Measurements from ENCODE around the gene TAOK3.

TAOK3 gene

GRCh38 chr12:118271183-118271582, 101.5 kb downstream of the TAOK3 start:
- Histone ChIP-seq H3K9me3 (ENCODE audit: control insufficient read depth, insufficient read depth, low read length) (no peaks in the 10 kb centered on the region), H3K79me2 (ENCODE audit: control insufficient read depth, low read length) (peaks cover 22% of the 10 kb centered on the region), H3K4me2 (ENCODE audit: low read length) (no peak overlapping the region), H4K20me1 (ENCODE audit: control insufficient read depth, insufficient read depth, low read depth, low read length) (no peaks in the 10 kb centered on the region), H3K4me3 (ENCODE audit: low read length) (no peak overlapping the region), H3K27me3 (ENCODE audit: control insufficient read depth, low read length) (no peaks in the 10 kb centered on the region), H3F3A (ENCODE audit: control insufficient read depth, insufficient read depth) (0 out of 2 replicates have a peak, but pooled peaks cover 5% of the 10 kb centered on the region), H3K27ac (ENCODE audit: low read depth, low read length) (no peak overlapping the region), H3K36me3 (ENCODE audit: control insufficient read depth, low read length) (no peaks in the 10 kb centered on the region), H3K9me2 (replicated peaks; ENCODE audit: control insufficient read depth, low read length) (no peaks in the 10 kb centered on the region), H3K4me1 (ENCODE audit: control insufficient read depth, low read length) (no peaks in the 10 kb centered on the region)
- TF ChIP-seq CTCF (IDR thresholded peaks at IDR 0.05; ENCODE audit: low read depth, low read length, poor library complexity, severe bottlenecking), result no peak
- no peak for TF ChIP-seq EZH2phosphoT487 (IDR thresholded peaks at IDR 0.05; ENCODE audit: borderline replicate concordance, low read length)

- no peaks in the 10 kb centered on the region for H3K27me3 ChIP-seq (ENCODE audit: control insufficient read depth, low read length)
- no peak overlapping the region for H3K4me3 ChIP-seq (ENCODE audit: low read length)
- peaks cover 19% of the 10 kb centered on the region for H3K79me2 ChIP-seq (ENCODE audit: control insufficient read depth, low read length)
- no peaks in the 10 kb centered on the region for H4K20me1 ChIP-seq (ENCODE audit: control insufficient read depth, insufficient read depth, low read depth, low read length)
- H3K9me2 ChIP-seq (replicated peaks; ENCODE audit: control insufficient read depth, low read length), result no peaks in the 10 kb centered on the region
- H3K4me2 ChIP-seq (ENCODE audit: low read length), result no peak overlapping the region
- H3K36me3 ChIP-seq (ENCODE audit: control insufficient read depth, low read length), result peaks cover 6% of the 10 kb centered on the region
- H3K9me3 ChIP-seq (ENCODE audit: control insufficient read depth, insufficient read depth, low read length), result no peaks in the 10 kb centered on the region
- H3K27ac ChIP-seq (ENCODE audit: low read depth, low read length), result no peak overlapping the region
- TF ChIP-seq EZH2phosphoT487 (IDR thresholded peaks at IDR 0.05; ENCODE audit: borderline replicate concordance, low read length), result no peak
- no peak for TF ChIP-seq CTCF (IDR thresholded peaks at IDR 0.05; ENCODE audit: low read depth, low read length, poor library complexity, severe bottlenecking)
- H3K4me1 ChIP-seq (ENCODE audit: control insufficient read depth, low read length), result no peaks in the 10 kb centered on the region
- H3F3A ChIP-seq (ENCODE audit: control insufficient read depth, insufficient read depth), result 0 out of 2 replicates have a peak, but pooled peaks cover 5% of the 10 kb centered on the region
These were observed 102.9 kb downstream of the TAOK3 start for GRCh38 chr12:118269806-118270205.

GRCh38 chr12:118259079-118259478, 113.6 kb downstream of the TAOK3 start:
- Histone ChIP-seq H3K4me1 (ENCODE audit: control insufficient read depth, low read length) (no peaks in the 10 kb centered on the region), H3K79me2 (ENCODE audit: control insufficient read depth, low read length) (peaks cover 10% of the 10 kb centered on the region; the same call in 1 of the 2 replicates), H3K27me3 (ENCODE audit: control insufficient read depth, low read length) (no peaks in the 10 kb centered on the region), H3K36me3 (ENCODE audit: control insufficient read depth, low read length) (peaks cover 25% of the 10 kb centered on the region), H3K9me2 (replicated peaks; ENCODE audit: control insufficient read depth, low read length) (no peaks in the 10 kb centered on the region), H3K27ac (ENCODE audit: low read depth, low read length) (no peak overlapping the region), H4K20me1 (ENCODE audit: control insufficient read depth, insufficient read depth, low read depth, low read length) (no peaks in the 10 kb centered on the region), H3K4me3 (ENCODE audit: low read length) (no peak overlapping the region), H3F3A (ENCODE audit: control insufficient read depth, insufficient read depth) (no peaks in the 10 kb centered on the region), H3K4me2 (ENCODE audit: low read length) (no peak overlapping the region), H3K9me3 (ENCODE audit: control insufficient read depth, insufficient read depth, low read length) (no peaks in the 10 kb centered on the region)
- TF ChIP-seq CTCF (IDR thresholded peaks at IDR 0.05; ENCODE audit: low read depth, low read length, poor library complexity, severe bottlenecking) (no peak), EZH2phosphoT487 (IDR thresholded peaks at IDR 0.05; ENCODE audit: borderline replicate concordance, low read length) (no peak)

Measured in DOHH2 (cell line).